SK-N-SH treated with all-trans-retinoic acid at 6 μM for 48 hours (cell line): ENCODE data around the gene PLEKHA8.

Experiments used
- CSRNP3 ChIP-seq: fragments of 250-450 bp; sonication (Bioruptor Pico); IDR thresholded peaks from 2 replicates; pipeline ENCODE4 v1.5.1; 2021; ENCODE audit warnings: mild to moderate bottlenecking, moderate library complexity
- ESRRG ChIP-seq: fragments of 250-450 bp; sonication (Bioruptor Pico); IDR thresholded peaks from 2 replicates; pipeline ENCODE4 v1.6.1; 2021; ENCODE audit warnings: mild to moderate bottlenecking
- RARB ChIP-seq: fragments of 250-450 bp; sonication (Bioruptor Pico); IDR thresholded peaks from 2 replicates; pipeline ENCODE4 v1.8.0; 2021; ENCODE audit warnings: mild to moderate bottlenecking, moderate library complexity
- TCF4 ChIP-seq: fragments of 250-450 bp; sonication (Bioruptor Pico); IDR thresholded peaks from 2 replicates; pipeline ENCODE4 v1.8.0; 2021; ENCODE audit warnings: mild to moderate bottlenecking, moderate library complexity, borderline replicate concordance
- ZNF565 ChIP-seq: fragments of 450-650 bp; formaldehyde crosslinking; conservative IDR thresholded peaks from 2 replicates; pipeline ENCODE4 v1.5.0; 2020; ENCODE audit warnings: low read depth, mild to moderate bottlenecking, moderate library complexity

GRCh38 chr7:30145426-30145970 lies 117.3 kb downstream of the PLEKHA8 start:
- TF ChIP-seq TCF4 (CRISPR knock-in tag) (no peak), CSRNP3 (CRISPR knock-in tag) (no peak), ESRRG (CRISPR knock-in tag) (no peak), ZNF565 (no peak), RARB (CRISPR knock-in tag) (no peak)
